Esophagus muscularis mucosa (tissue), 4 donors: ENCODE results near the gene RFK. TPM values are rescaled to one million over a fixed set of nuclear protein-coding genes. Genes with fewer than 3 reads are reported as not detected.

ENCODE experiments used
- DNase-seq: peaks from one replicate; pipeline ENCODE4 v3.0.0-alpha.2; 2017; ENCODE audit errors: extremely low spot score
- H3K27ac ChIP-seq, 4 donors: fragments of 200-600 bp; sonication (generic); replicated peaks in 1 of 4; 1 replicate in 3 of 4; 2 replicates in 1 of 4; pipeline ENCODE4 v1.5.1; 2016 to 2019; ENCODE audit warnings: mild to moderate bottlenecking in 1 of 4
- H3K27me3 ChIP-seq, 4 donors: fragments of 200-600 bp; sonication (generic); one replicate each; pipeline versions ENCODE4 v1.5.1 to v1.6.0; 2016 to 2019
- H3K36me3 ChIP-seq, 4 donors: fragments of 200-600 bp; sonication (generic); one replicate each; pipeline ENCODE4 v1.5.1; 2016 to 2019
- H3K4me1 ChIP-seq, 4 donors: fragments of 200-600 bp; sonication (generic); one replicate each; pipeline ENCODE4 v1.5.1; 2016 to 2019
- H3K4me3 ChIP-seq, 4 donors: fragments of 200-600 bp; sonication (generic); 1 replicate in 2 of 4; 2 replicates in 2 of 4; pipeline ENCODE4 v1.5.1; 2016 to 2019; ENCODE audit warnings: mild to moderate bottlenecking in 4 of 4, moderate library complexity in 1 of 4
- H3K9me3 ChIP-seq, 4 donors: fragments of 200-600 bp; sonication (generic); 1 replicate in 3 of 4; 2 replicates in 1 of 4; pipeline ENCODE4 v1.5.1; 2016 to 2019
- EP300 ChIP-seq: sonication (generic); formaldehyde crosslinking; IDR thresholded peaks from one replicate; pipeline ENCODE4 v1.6.1; 2017; ENCODE audit warnings: antibody characterized with exemption
- POLR2A ChIP-seq: fragments of 450-650 bp; IDR thresholded peaks from one replicate; pipeline ENCODE4 v1.6.1; 2017; ENCODE audit warnings: antibody characterized with exemption, moderate library complexity, mild to moderate bottlenecking, low read depth
- POLR2AphosphoS5 ChIP-seq, 2 donors: sonication (generic); formaldehyde crosslinking; IDR thresholded peaks; one replicate each; pipeline ENCODE4 v1.6.1; 2017; ENCODE audit warnings: antibody characterized with exemption in 2 of 2
- WGBS: methylation state at CpG from one replicate; pipeline ENCODE4 v1.1.5; 2018; 5-methylcytosine and 5-hydroxymethylcytosine counted together
- intact Hi-C: fragments of 100-400 bp; cut with DNase I; formaldehyde crosslinking; loops from one replicate; pipeline ENCODE4 v1.15.1; 2023
- total RNA-seq, 4 donors: library from RNA; depleted of rRNA; stranded (reverse); fragments of >200 nt; gene quantifications; one replicate each; pipeline versions ENCODE4 v1.1.0 to v1.2.1, GENCODE V29; 2016
- TF ChIP-seq, protein P1 (sequence below), 3 experiments: fragments of 200-600 bp in 2 of 3; fragments of 450-650 bp in 1 of 3; sonication (generic) in 2 of 3; IDR thresholded peaks; one replicate each; pipeline ENCODE4 v1.5.1; 2017 to 2019; ENCODE audit warnings: antibody characterized with exemption in 3 of 3, mild to moderate bottlenecking in 2 of 3, moderate library complexity in 1 of 3

Gene RFK
- total RNA-seq, 4 donors from 2014 or later: 19.1 to 27.3 (median 19.6) TPM

DNA sequence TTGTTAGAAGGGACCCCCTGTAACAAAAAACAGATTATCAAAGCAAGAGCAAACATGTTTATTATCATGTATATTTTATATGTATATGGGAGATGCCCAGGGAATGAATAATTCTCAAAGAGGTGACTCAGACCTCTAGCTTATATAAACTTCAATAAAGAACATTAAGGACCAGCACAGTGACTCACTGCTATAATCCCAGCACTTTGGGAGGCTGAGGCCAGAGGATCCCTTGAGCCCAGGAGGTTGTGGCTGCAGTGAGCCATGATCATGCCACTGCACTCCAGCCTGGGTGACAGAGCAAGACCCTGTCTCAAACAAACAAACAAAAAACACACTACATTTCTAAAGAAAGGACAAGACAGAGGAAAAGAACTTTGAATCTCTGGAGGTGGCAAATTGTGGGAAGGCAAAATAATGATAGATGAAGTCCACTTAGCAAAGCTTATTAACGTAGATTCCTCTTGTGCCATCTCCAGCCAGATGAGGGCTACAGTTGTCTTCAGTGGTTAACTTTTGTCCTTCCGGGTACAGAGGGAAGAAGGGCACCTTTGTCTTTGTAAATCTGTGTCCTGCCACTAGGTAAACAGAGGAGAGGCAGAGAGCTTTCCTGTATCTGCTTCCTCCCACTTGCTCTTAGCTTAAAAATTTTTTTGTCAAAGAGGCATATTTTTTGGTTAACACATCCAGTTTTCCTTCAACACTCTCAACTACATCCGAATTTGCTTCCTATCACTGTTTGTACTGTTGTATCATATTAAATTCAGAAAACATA, 7.5 kb upstream of the RFK start:
- intact Hi-C loops: no loop called here
- 76% methylated on average over 3 of the region's 3 CpGs for WGBS

DNA sequence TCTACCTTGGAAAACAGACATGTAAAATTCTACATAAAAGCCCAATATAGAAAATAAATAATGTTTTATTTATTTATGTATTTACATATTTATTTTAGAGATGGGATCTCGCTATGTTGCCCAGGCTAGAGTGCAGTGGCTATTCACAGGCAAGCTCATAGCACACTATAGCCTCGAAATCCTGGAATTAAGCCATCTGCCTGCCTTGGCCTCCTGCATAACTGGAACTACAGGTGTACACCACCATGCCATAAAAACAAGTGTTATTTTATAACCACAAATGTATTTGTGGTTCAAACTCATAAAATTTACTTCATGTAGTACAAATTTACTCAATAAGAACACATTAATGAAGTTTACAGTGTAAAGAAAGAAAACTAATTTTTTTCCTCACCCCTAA, 7.0 kb upstream of the RFK start:
- peaks cover 5 to 10% (median 9%) of the 10 kb centered on the region in 4 donors for H3K4me1 ChIP-seq

More for the DNA sequence above, 7.5 kb upstream of the RFK start:
- TF ChIP-seq POLR2AphosphoS5 (IDR thresholded peaks at IDR 0.05): no peak
- TF ChIP-seq POLR2A: no peak
- TF ChIP-seq, protein P1, sequence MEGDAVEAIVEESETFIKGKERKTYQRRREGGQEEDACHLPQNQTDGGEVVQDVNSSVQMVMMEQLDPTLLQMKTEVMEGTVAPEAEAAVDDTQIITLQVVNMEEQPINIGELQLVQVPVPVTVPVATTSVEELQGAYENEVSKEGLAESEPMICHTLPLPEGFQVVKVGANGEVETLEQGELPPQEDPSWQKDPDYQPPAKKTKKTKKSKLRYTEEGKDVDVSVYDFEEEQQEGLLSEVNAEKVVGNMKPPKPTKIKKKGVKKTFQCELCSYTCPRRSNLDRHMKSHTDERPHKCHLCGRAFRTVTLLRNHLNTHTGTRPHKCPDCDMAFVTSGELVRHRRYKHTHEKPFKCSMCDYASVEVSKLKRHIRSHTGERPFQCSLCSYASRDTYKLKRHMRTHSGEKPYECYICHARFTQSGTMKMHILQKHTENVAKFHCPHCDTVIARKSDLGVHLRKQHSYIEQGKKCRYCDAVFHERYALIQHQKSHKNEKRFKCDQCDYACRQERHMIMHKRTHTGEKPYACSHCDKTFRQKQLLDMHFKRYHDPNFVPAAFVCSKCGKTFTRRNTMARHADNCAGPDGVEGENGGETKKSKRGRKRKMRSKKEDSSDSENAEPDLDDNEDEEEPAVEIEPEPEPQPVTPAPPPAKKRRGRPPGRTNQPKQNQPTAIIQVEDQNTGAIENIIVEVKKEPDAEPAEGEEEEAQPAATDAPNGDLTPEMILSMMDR (IDR thresholded peaks at IDR 0.05): no peak
- TF ChIP-seq EP300: no peak
- Histone ChIP-seq H3K4me3 (no peak overlapping the region), H3K36me3 (no peaks in the 10 kb centered on the region), H3K9me3 (no peaks in the 10 kb centered on the region), H3K27ac (no peak overlapping the region), H3K4me1 (peaks cover 5 to 10% (median 9%) of the 10 kb centered on the region in 4 donors), H3K27me3 (no peaks in the 10 kb centered on the region)
- no peak for DNase-seq

DNA sequence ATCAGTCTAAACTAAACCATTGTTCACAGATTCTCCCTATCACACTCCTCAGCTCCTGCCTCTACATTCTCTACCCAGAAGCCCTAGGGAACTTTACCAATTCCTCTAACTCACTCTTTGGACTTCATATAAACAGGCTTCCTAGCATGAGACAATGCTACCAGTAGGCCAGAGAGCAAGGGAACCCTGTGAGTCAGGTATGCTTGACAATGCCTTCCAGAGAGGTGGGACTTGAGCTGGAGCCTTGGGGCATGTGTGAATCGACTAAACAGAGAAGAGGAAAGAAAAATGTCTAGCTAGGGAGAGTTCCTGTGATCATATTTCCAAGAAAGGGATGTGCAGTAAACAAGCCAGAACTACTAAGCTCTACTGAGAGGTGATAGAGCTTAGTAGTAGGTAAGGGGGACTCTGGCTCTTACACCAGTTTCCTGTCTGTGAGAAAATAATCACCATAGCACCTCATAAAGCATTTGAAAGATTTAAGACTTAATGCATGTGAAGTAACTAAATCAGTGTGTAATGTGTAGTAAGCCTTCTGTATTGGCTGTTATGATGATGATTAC, 6.4 kb upstream of the RFK start:
- Histone ChIP-seq H3K9me3 (no peaks in the 10 kb centered on the region), H3K4me1 (peaks cover 7 to 12% (median 10%) of the 10 kb centered on the region in 4 donors), H3K27ac (no peak overlapping the region), H3K27me3 (no peaks in the 10 kb centered on the region), H3K36me3 (no peaks in the 10 kb centered on the region), H3K4me3 (no peak overlapping the region)
- DNase-seq: no peak
- intact Hi-C loops: no loop called here
- TF ChIP-seq POLR2A (no peak), POLR2AphosphoS5 (IDR thresholded peaks at IDR 0.05) (no peak)
- whole genome bisulfite sequencing: 36% methylated on average over 1 of the region's 1 CpG

More for the DNA sequence above, 7.0 kb upstream of the RFK start:
- TF ChIP-seq POLR2A (no peak), POLR2AphosphoS5 (IDR thresholded peaks at IDR 0.05) (no peak), EP300 (no peak)
- TF ChIP-seq, protein P1 (IDR thresholded peaks at IDR 0.05): no peak
- H3K36me3 ChIP-seq: no peaks in the 10 kb centered on the region
- no peaks in the 10 kb centered on the region for H3K27me3 ChIP-seq
- DNase-seq: no peak
- H3K4me3 ChIP-seq: no peak overlapping the region
- WGBS: 86% methylated on average over 2 of the region's 2 CpGs
- intact Hi-C loops: no loop called here
- no peaks in the 10 kb centered on the region for H3K9me3 ChIP-seq
- no peak overlapping the region for H3K27ac ChIP-seq

DNA sequence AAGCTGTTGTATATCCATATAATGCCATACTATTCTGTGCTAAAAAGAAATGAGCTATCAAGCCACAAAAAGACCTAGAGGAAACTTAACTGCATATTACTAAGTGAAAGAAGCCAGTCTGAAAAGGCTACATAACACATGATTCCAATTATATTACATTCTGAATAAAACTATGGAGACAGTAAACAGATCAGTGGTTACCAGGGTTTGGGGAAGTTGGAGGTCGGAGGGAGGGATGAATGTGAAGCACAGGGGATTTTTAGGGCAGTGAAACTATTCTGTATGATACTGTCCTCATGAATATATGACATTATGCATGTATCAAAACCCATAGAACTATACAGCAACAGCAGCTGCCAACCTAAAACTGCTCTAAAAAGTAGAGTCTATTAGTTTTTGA, 5.6 kb upstream of the RFK start:
- H3K27ac ChIP-seq: no peak overlapping the region
- no peaks in the 10 kb centered on the region for H3K36me3 ChIP-seq
- no peak overlapping the region for H3K4me3 ChIP-seq
- no peaks in the 10 kb centered on the region for H3K27me3 ChIP-seq
- no peak for DNase-seq
- no peaks in the 10 kb centered on the region for H3K9me3 ChIP-seq
- TF ChIP-seq EP300 (no peak), POLR2A (no peak), POLR2AphosphoS5 (IDR thresholded peaks at IDR 0.05) (no peak)
- TF ChIP-seq, protein P1 (IDR thresholded peaks at IDR 0.05): no peak
- 45% methylated on average over 1 of the region's 1 CpG for WGBS
- intact Hi-C loops: no loop called here
- peaks cover 14 to 20% (median 16%) of the 10 kb centered on the region in 4 donors for H3K4me1 ChIP-seq

DNA sequence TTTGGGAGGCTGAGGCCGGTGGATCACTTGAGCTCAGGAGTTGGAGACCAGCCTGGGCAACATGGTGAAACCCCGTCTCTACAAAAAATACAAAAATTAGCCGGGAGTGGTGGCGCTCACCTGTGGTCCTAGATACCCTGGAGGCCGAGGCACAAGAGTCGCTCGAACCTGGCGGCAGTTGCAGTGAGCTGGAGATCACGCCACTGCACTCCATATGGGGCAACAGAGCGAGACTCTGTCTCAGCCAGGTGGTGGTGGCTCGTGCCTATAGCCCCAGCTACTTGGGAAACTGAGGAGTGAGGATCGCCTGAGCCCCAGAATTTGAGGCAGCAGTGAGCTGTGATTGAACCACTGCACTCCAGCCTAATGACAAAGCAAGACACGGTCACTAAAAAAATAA, 2.4 kb upstream of the RFK start:
- DNase-seq: no peak

More for the DNA sequence above, 2.4 kb upstream of the RFK start:
- 93% methylated on average over 13 of the region's 13 CpGs for WGBS
- Histone ChIP-seq H3K4me3 (no peak overlapping the region), H3K27ac (no peak overlapping the region), H3K36me3 (no peaks in the 10 kb centered on the region), H3K27me3 (no peaks in the 10 kb centered on the region), H3K9me3 (peaks cover 0 to 4% (median 0%) of the 10 kb centered on the region in 4 donors), H3K4me1 (peaks cover 12 to 24% (median 19%) of the 10 kb centered on the region in 4 donors)
- intact Hi-C loops: no loop called here
- no peak for TF ChIP-seq POLR2AphosphoS5 (IDR thresholded peaks at IDR 0.05)
